ENCODE measurements around the gene SMIM44.
"Not testable (repeated sequence)": the region's sequence is repeated elsewhere in the genome, so short reads cannot be mapped to it uniquely, and the experiment has no call there.

SMIM44 gene

DNA sequence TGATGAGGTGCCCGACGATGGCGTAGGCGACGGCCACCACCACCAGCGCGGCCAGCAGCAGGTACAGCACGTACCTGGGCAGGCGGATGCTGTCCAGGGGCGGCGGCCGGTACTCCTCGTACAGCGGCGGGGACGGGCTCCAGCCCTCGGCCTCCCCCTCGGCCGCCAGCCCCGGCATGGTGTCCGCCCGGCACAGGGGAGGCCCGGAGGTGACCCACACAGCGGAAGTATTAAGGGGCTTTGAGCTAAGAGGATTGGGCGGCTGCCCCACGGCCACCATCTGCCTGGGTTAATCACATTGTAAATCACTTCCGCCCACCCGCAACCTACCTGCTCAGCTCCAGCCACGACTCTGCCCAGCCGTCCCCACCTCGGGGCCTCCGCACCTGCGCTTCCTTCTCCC is at the start of gene SMIM44:
Gene SMIM44 (minus strand): TSS at position 216 of the 403 bp plus-strand sequence. CDS start 38 bp downstream, at position 178.
- DNase-seq (ENCODE audit: low spot score) = no peak

GRCh38 chr19:3533033-3533432 is 49.8 kb upstream of the SMIM44 start:
- no peak for FAIRE-seq

More for the DNA sequence above, at the start of gene SMIM44:
- FAIRE-seq = no peak

DNA sequence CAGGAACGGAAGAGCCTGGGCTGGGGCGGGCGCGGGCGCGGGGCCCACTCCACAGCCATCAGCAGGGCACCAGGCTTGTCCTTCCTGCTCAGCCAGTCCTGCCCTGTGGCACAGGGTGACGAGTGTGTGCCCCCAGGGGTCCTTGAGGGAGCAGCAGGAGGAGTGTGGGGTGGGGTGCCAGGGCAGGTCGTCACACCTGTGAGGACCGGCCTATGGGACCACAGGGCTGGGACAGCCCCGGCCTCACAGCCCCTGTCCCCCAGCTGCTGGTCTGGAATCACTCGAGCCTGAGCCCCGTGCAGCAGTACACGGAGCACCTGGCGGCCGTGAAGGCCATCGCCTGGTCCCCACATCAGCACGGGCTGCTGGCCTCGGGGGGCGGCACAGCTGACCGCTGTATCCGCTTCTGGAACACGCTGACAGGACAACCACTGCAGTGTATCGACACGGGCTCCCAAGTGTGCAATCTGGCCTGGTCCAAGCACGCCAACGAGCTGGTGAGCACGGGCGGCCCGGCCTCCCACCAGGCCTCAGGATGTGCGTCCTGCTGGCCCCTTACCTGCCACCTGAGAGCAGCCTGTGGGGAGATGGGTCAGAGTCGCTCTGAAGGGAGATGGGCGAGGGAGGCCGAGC is 49.0 kb upstream of the SMIM44 start:
- no peak for DNase-seq (ENCODE audit: low spot score)
- FAIRE-seq = no peak

More at GRCh38 chr19:3533033-3533432, 49.8 kb upstream of the SMIM44 start:
- no peak for DNase-seq (ENCODE audit: low spot score)

DNA sequence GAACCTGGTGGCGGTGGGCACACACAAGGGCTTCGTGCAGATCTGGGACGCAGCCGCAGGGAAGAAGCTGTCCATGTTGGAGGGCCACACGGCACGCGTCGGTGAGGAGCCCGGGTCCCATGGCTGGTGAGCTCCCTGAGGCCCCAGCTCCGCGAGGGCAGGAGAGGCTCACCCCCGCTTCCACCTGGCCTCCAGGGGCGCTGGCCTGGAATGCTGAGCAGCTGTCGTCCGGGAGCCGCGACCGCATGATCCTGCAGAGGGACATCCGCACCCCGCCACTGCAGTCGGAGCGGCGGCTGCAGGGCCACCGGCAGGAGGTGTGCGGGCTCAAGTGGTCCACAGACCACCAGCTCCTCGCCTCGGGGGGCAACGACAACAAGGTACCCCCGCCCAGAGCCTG is 48.5 kb upstream of the SMIM44 start:
- DNase-seq (ENCODE audit: low spot score) = no peak
- no peak for FAIRE-seq

DNA sequence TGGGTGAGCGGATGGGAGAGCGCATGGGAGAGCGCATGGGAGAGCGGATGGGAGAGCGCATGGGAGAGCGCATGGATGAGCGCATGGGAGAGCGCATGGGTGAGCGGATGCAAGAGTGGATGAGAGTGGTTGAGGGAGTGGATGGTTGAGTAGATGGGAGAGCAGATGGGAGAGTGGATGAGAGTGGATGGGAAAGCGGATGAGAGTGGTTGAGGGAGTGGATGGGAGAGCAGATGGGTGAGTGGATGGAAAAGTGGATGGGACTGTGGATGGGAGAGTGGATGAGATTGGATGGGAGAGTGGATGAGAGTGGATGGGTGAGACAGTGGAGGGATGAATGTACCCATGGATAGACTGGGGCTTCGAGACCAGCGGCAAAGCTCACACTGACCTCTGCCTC is 47.1 kb upstream of the SMIM44 start:
- DNase-seq (ENCODE audit: low spot score) = no peak
- no peak for FAIRE-seq

DNA sequence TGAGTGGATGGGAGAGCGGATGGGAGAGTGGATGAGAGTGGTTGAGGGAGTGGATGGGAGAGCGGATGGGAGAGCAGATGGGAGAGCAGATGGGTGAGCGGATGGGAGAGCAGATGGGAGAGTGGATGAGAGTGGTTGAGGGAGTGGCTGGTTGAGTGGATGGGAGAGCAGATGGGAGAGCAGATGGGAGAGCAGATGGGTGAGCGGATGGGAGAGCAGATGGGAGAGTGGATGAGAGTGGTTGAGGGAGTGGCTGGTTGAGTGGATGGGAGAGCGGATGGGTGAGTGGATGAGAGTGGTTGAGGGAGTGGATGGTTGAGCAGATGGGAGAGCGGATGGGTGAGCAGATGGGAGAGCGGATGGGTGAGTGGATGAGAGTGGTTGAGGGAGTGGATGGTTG is 46.1 kb upstream of the SMIM44 start:
- not testable (repeated sequence) for FAIRE-seq; DNase-seq (ENCODE audit: low spot score)

DNA sequence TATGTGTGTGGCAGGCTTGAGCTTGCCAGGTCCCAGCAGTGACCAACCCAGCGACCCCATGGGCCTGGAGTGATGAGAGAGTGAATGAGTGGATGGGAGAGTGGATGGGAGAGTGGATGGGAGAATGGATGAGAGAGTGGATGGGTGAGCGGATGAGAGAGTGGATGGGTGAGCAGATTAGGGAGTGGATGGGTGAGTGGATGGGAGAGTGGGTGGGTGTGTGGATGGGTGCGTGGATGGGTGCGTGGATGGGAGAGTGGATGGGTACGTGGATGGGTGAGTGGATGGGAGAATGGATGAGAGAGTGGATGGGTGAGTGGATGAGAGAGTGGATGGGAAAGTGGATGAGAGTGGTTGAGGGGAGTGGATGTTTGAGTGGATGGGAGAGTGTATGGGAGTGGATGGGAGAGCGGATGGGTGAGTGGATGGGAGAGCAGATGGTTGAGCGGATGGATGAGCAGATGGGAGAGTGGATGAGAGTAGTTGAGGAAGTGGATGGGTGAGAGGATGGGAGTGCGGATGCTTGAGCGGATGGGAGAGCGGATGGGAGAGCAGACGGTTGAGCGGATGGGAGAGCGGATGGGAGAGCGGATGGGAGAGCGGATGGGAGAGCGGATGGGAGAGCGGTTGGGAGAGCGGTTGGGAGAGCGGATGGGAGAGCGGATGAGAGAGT is 45.4 kb upstream of the SMIM44 start:
- FAIRE-seq = no peak
- no peak for DNase-seq (ENCODE audit: low spot score)

GRCh38 chr19:3528080-3528479 is 44.8 kb upstream of the SMIM44 start:
- no peak for FAIRE-seq
- no peak for DNase-seq (ENCODE audit: low spot score)

DNA sequence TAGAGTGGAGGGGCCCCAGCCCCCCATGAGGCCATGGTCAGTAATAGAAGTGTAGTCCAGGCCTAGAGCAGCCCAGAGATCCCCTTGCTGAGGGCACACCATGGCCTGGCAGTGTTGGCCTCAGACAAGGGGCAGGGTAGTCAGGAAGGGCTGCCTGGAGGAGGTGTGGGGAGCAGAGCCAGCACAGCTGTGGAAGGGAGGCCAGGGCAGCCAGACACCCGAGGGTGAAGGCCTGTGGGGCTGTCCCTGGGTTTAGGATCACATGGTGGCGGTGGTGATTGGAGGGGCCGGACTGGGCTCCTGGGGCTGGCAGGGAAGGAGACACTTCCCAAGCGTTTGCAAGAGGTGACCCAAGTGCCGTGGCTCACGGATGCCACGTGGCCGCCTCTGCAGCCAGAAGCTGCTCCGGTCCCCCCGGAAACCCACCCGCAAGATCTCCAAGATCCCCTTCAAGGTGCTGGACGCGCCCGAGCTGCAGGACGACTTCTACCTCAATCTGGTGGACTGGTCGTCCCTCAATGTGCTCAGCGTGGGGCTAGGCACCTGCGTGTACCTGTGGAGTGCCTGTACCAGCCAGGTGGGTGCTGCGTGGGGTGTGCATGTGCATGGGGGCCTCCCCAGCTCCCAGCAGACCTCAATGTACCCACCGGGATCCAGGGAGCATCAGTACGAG is 44.1 kb upstream of the SMIM44 start:
- DNase-seq (ENCODE audit: low spot score) = no peak
- no peak for FAIRE-seq

GRCh38 chr19:3526507-3527237 is 43.4 kb upstream of the SMIM44 start:
- FAIRE-seq = no peak
- no peak for DNase-seq (ENCODE audit: low spot score)

- FAIRE-seq = no peak
- DNase-seq (ENCODE audit: low spot score) = no peak
Observed at GRCh38 chr19:3524904-3525451, 41.7 kb upstream of the SMIM44 start.

GRCh38 chr19:3524078-3524842 is 41.0 kb upstream of the SMIM44 start:
- FAIRE-seq = no peak

DNA sequence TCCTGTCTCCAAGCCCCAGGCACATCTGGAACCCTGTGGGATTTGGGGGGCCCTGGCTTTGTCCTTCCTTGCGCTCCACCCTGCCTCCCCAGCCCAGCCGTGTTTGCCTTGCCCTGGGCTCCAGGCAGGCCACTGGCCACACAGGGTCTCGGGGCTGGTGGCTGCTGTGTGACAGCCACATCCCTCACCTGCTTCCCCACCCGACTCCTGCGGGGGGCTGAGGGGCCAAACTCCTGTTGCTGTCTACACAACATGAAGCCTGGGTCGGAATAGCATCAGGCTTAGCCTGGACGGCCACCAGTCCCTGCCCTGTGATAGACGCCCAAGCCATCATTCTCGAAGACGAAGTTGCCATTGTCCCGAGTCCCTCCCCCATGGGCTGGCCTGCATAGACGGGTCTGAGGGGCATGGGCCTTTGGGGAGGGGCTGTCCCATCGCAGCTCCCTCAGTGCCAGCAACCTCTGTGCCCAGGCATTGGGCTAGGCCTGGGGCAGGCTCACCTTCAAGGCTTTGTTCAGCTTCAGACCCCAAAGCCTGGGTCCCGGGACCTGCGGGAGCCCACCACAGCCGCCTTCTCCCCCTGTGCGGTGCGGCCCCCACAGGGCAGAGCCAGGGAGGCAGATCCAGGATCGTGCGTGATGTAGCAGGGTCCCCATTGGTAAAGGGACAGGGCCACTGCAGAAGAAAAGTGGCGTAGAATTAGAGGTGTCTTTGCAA is 40.3 kb upstream of the SMIM44 start:
- DNase-seq (ENCODE audit: low spot score) (no peak), FAIRE-seq (no peak)

More at GRCh38 chr19:3524078-3524842, 41.0 kb upstream of the SMIM44 start:
- DNase-seq (ENCODE audit: low spot score) = no peak

DNA sequence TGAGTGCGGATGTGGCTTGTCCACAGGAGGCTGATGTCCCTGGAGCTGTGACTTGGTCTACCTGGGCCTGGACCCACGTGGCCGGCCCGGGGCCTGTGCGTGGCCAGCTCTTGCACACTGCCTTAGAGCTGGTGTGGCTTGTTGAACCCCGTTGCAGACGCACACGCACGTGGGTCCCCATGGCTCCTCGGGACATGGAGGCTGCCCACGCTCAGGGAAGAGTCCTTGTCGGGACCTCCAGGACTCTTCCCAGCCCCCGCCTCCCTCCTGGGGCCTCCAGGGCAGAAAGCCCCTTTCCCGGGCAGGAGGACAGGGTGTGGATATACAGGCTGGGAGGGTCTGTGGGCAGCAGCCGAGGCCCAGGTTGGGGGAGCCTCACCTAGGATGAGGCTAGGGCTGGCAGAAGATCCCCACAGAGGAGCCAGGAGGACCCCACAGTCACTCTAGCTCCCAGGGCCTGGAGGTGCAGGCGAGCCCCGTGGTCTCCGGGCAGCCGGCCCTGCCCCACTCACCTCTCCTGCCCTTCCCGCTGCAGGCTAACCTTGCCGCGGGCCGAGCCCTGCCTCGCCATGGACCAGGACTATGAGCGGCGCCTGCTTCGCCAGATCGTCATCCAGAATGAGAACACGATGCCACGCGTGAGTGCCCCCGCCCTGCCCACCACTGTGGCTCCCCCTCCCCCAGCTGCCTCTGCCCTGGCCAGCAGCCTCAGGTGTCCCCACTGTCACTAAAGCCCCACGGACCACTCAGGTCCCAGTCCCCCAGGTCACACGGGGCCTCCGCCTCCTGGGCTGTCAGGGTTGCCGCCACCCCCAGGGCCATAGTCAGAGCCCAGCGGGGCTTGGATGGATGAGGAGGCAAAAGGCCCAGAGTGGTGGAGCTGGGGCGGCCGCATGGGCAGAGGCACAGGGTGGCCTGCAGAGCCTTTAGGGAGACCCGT is 39.5 kb upstream of the SMIM44 start:
- FAIRE-seq = no peak

GRCh38 chr19:3521104-3521445 is 37.8 kb upstream of the SMIM44 start:
- DNase-seq (ENCODE audit: low spot score) = no peak
- no peak for FAIRE-seq

More for the DNA sequence above, 39.5 kb upstream of the SMIM44 start:
- DNase-seq (ENCODE audit: low spot score) = no peak

GRCh38 chr19:3520166-3521103 is 37.2 kb upstream of the SMIM44 start:
- DNase-seq (ENCODE audit: low spot score) (no peak), FAIRE-seq (no peak)

DNA sequence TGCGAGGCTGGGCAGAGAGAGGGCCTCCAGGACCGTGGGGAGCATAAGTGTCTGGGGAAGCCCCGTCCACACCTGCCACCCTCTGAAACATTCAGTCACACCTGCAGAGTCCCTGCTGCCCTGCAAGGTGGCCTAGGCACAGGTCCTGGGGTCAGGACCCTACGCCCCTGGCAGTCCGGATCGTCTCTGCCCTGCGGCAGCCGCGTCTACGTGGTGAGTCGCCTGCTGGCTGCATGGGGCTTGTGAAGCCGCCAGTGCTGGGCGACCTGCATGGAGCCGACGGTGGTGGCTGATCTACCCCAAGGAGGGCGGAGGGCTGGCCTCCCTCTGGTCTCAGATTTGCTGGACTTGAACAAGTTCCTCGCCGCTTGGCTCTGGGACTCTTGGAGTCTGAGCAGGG is 35.9 kb upstream of the SMIM44 start:
- DNase-seq (ENCODE audit: low spot score) (no peak), FAIRE-seq (no peak)

DNA sequence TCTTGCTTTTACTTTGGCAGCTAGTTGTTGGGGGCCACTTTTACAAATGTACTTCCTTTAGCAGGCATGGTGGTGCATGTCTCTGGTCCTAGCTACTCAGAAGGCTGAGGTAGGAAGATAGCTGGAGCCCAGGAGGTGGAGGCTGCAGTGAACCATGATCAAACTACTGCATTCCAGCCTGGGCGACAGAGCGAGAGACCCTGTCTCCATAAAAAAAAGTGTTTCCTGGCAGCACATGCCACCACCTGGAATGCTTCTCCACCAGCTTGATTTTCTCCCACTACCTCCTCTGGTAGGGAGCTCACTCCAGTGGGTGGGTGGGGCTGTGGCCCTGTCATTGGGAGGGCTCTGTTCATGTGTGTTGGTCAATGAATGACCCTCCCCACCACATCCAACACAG is 35.4 kb upstream of the SMIM44 start:
- no peak for FAIRE-seq
- DNase-seq (ENCODE audit: low spot score) = no peak

All from RCC 7860 (cell line).